Measurements from ENCODE around the gene CMTM8. TPM values are rescaled to one million over a fixed set of nuclear protein-coding genes. Genes with fewer than 3 reads are reported as not detected.
A peak's percentile ranks its signal among the peaks of the same experiment; 100 is the strongest.
"Not testable (repeated sequence)": the region's sequence is repeated elsewhere in the genome, so short reads cannot be mapped to it uniquely, and the experiment has no call there.

Gene CMTM8, protein sequence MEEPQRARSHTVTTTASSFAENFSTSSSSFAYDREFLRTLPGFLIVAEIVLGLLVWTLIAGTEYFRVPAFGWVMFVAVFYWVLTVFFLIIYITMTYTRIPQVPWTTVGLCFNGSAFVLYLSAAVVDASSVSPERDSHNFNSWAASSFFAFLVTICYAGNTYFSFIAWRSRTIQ
- total RNA-seq, result 1 to 10 TPM; 2.0 to 2.2 TPM
- polyA plus RNA-seq, result 1 to 10 TPM; 2.8 to 8.6 (median 3.8) TPM
- 0.81 to 3.6 (median 2.4) reads per million in 6 experiments for total RNA-seq

DNA sequence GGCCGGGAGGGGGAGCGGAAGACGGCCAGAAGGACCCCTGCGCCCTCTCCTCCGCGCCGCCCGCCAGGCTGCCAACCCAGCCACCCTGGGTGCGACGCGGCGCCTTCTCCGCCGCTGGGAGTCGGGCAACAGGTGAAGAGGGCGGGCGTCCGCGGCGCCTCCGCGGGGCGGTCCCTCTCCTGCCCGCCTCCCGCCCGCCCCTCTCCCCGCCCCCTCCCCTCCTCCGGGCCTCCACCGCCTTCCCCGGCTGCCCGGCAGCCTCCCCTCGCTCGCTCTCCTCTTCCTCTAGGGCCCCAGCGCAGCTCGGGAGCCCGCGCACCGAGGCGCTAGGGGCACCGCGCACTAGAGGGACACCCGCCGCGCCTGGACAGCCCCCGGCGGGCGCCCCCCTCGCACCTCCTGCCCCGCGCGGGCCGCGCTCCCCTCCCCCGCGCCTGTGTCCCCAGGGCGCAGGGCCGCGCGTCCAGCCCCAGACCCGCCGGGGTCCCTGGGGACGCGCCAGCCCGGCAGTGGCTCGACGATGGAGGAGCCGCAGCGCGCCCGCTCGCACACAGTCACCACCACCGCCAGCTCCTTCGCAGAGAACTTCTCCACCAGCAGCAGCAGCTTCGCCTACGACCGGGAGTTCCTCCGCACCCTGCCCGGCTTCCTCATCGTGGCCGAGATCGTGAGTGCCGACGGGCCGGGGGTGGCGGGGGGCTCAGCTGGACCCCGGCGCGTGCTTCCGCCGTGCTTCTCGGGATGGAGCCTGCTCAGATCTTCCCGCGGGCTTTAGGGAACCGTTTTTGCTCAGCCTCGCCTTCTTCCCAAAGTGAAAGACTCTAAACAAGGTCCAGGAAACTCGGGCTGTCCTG, at the start of gene CMTM8:
TSS of gene CMTM8 (plus strand) at position 228 of the 854 bp plus-strand sequence. CDS start at position 521, 293 bp downstream.
- H3K27me3 Mint-ChIP-seq, result no peaks in the 10 kb centered on the region
- H3K9me3 Mint-ChIP-seq, result no peaks in the 10 kb centered on the region
- peaks cover 0 to 6% (median 0%) of the 10 kb centered on the region in 3 donors for H3K36me3 Mint-ChIP-seq
- H3K4me1 Mint-ChIP-seq, result peaks cover 25 to 65% (median 29%) of the 10 kb centered on the region in 4 donors
- peak within 1 kb of the TSS; percentile 82 to 90 (median 86) for H3K4me3 Mint-ChIP-seq
- DNase-seq, result peak; percentile 40 to 77 (median 58)
- H3K27ac Mint-ChIP-seq, result peak within 1 kb of the TSS in 9 of 10 donors; percentile 47 to 88 (median 76)
- peak; percentile 79 to 81 for ATAC-seq
- POLR2A ChIA-PET, result interaction anchor here (0.5 to 2.2 kb wide), 5 partner anchors 47 to 886 kb away, joined by 3 to 10 read pairs (median 3); no protein-coding TSS in a partner anchor

DNA sequence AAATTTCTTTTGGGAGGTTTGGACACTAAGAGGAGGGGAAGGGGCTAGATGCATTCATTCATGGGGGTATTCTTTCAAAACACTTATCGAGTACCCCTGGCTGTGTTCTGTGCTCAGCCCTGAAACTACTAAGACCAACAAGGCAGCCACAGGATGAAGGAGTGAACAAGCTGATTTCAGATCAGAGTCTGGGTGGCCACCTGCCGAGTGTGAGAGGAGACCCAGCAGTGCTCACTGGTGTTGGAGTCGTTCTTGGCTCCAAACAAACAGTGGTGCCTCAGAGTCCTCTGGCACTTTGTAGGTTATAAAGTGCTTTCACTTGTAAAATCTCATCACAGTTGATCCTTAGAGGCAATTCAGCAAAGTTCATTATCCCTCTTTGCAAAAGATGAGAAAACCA, 48.8 kb upstream of the CMTM8 start:
- no peaks in the 10 kb centered on the region for H3K4me1 Mint-ChIP-seq
- ATAC-seq (no peak), DNase-seq (no peak)
- H3K4me3 Mint-ChIP-seq, result no peak overlapping the region
- no peaks in the 10 kb centered on the region for H3K36me3 Mint-ChIP-seq
- H3K27ac Mint-ChIP-seq, result no peak overlapping the region
- H3K27me3 Mint-ChIP-seq, result peaks cover 3 to 12% (median 5%) of the 10 kb centered on the region in 5 donors
- H3K9me3 Mint-ChIP-seq, result no peaks in the 10 kb centered on the region
- POLR2A ChIA-PET, result no interaction called here

DNA sequence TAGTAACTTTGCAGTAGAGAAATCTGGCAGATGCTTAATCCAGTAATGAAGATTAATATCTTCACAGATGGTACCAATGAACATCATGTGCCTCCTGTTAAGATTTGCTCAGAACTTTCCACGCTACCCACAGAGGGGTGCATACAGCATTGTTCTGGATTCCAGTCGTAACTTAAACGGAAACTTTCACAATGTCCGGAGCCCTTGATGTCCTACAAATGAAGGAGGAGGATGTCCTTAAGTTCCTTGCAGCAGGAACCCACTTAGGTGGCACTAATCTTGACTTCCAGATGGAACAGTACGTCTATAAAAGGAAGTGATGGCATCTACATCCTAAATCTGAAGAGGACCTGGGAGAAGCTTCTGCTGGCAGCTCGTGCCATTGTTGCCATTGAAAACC, 47.9 kb upstream of the CMTM8 start:
- not testable (repeated sequence) for H3K4me1 Mint-ChIP-seq, H3K27ac Mint-ChIP-seq, H3K4me3 Mint-ChIP-seq

DNA sequence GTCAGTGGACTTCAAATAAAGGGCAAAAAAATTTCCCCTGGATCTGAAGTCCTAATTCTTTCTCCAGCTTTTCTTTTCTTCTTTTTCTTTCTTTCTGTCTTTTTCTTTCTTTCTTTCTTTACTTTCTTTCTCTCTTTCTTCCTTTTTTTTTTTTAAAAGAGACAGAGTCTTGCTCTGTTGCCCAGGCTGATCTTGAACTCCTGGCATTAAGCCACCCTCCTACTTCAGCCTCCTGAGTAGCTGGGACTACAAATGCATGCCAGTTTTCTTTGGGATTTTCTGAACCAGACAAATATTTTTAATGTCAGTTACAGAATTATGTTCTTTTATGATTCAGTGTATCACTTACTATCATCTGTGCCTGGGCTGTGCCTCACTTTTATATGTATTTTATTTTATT, 45.4 kb upstream of the CMTM8 start:
- no peaks in the 10 kb centered on the region for H3K9me3 Mint-ChIP-seq
- peak overlapping the region in 2 of 10 donors; percentile 66 to 71 for H3K27ac Mint-ChIP-seq
- POLR2A ChIA-PET, result no interaction called here
- H3K4me3 Mint-ChIP-seq, result no peak overlapping the region
- H3K36me3 Mint-ChIP-seq, result no peaks in the 10 kb centered on the region
- H3K27me3 Mint-ChIP-seq, result peaks cover 1 to 19% (median 6%) of the 10 kb centered on the region in 5 donors
- ATAC-seq, result no peak
- no peaks in the 10 kb centered on the region for H3K4me1 Mint-ChIP-seq
- DNase-seq, result no peak

More for the DNA sequence above, 47.9 kb upstream of the CMTM8 start:
- ATAC-seq, H3K27me3 Mint-ChIP-seq, DNase-seq, H3K9me3 Mint-ChIP-seq, POLR2A ChIA-PET, H3K36me3 Mint-ChIP-seq: not testable (repeated sequence)

DNA sequence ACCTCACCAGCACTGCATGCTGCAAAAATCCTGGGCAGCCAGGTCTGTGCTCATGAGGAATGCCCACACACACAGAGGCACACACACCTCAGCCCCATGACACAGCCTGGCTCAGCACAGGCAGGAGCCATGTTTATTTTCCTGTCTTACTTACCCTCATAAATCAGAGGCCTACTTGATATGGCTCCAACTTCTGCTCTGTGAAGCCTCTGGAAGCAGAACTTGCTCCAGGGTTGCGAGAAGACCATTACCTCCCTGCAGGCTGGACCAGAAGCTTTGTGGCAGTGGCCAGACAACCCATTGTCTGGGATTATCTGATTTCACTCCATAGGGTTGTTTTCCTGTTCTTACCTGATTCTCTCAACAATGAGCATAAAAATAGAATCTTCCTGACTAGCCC, 43.8 kb upstream of the CMTM8 start:
- no peak for DNase-seq
- Mint-ChIP-seq H3K36me3 (no peaks in the 10 kb centered on the region), H3K9me3 (no peaks in the 10 kb centered on the region), H3K27me3 (peaks cover 3 to 20% (median 12%) of the 10 kb centered on the region in 5 donors), H3K27ac (no peak overlapping the region), H3K4me1 (no peaks in the 10 kb centered on the region), H3K4me3 (no peak overlapping the region)
- no peak for ATAC-seq
- POLR2A ChIA-PET, result no interaction called here

DNA sequence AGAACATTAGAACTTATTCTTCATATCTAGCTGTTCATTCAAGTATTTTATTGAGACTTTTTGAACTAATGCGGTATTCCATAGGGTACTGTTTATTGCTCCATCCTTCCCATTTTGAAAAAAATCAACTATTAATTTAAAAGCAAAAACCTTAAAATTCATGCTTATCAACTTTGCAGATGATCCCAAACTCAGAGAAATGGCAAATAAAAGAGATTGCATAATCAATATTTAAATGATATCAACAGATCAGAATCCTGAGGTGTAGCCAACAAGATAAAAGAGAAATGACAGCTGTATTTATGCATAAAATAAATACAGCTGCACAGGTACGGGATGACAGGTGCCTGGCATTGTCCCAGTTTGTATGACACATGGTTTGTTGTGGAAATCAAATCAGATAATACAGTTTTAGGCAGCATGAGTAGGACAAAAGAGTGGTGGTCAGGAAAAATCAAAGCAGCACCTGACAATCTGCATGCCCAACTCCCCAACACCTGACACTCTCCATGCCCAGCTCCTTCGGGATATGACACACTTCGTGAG, 42.4 kb upstream of the CMTM8 start:
- no peaks in the 10 kb centered on the region for H3K4me1 Mint-ChIP-seq
- H3K9me3 Mint-ChIP-seq, result no peaks in the 10 kb centered on the region
- no peak overlapping the region for H3K27ac Mint-ChIP-seq
- no peaks in the 10 kb centered on the region for H3K36me3 Mint-ChIP-seq
- no peak overlapping the region for H3K4me3 Mint-ChIP-seq
- peaks cover 3 to 20% (median 13%) of the 10 kb centered on the region in 5 donors for H3K27me3 Mint-ChIP-seq
- POLR2A ChIA-PET, result no interaction called here
- no peak for ATAC-seq
- DNase-seq, result no peak

DNA sequence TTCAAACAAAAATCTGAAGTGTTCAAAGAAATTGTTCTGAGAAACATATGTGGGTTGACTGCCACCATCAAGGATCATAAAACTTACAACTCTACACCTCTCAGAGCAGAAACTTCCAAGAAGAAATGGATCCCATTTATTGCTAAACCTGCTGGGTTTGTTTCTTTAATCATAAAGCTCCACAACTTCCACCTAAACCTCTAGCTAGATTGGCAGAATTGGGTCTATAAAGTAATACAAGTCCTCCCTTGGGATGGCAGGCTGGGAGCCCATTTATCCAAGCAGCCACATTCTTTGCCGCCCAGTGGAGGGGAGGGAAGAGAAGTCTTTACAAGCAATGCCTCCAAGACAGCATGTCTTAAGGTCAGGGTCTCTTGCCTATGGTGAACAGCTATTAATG, 40.5 kb upstream of the CMTM8 start:
- no peak overlapping the region for H3K4me3 Mint-ChIP-seq
- H3K27ac Mint-ChIP-seq, result no peak overlapping the region
- ATAC-seq, result no peak
- POLR2A ChIA-PET, result no interaction called here
- no peaks in the 10 kb centered on the region for H3K4me1 Mint-ChIP-seq
- DNase-seq, result no peak
- peaks cover 3 to 15% (median 10%) of the 10 kb centered on the region in 5 donors for H3K27me3 Mint-ChIP-seq
- no peaks in the 10 kb centered on the region for H3K36me3 Mint-ChIP-seq
- H3K9me3 Mint-ChIP-seq, result no peaks in the 10 kb centered on the region

DNA sequence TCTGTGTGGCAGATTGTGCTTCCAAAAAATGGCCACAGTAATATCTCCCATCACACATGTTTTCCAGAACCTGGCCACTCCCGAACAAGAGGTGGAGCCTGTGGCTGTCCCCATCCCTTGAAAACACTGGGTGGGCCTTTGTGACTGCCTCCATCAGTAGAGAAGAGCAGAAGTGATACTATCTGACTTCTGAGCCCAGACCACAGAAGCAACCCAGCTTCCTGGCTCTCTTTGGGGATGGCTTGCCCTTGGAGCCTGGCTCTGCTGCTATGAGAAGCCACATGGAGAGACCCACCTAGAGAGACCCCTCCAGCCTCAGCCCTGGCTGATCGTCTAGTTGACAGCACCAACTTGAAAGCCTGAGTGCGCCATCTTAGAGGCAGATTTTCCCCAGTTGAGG, 39.8 kb upstream of the CMTM8 start:
- ATAC-seq, result no peak
- Mint-ChIP-seq H3K27ac (no peak overlapping the region), H3K4me3 (no peak overlapping the region), H3K27me3 (peaks cover 3 to 15% (median 10%) of the 10 kb centered on the region in 5 donors), H3K4me1 (no peaks in the 10 kb centered on the region), H3K9me3 (no peaks in the 10 kb centered on the region), H3K36me3 (no peaks in the 10 kb centered on the region)
- no peak for DNase-seq
- POLR2A ChIA-PET, result no interaction called here

DNA sequence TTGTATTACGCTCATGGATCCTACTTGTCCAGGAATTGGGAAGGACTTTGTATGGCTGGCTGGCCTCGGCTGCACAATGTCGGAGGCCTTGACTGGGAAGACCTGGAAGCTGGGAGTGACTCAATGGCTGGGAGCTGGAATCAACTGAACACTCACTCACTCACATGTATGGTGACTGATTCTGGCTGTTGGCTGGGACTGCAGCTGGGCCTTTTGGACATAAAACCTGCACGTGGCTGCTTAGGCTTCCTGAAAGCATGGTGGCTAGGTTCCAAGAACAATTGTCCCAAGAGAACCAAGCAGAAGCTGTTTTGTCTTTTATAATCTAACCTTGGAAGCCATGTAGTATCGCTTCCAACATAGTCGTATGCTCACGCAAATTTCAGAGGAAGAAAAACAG, 38.0 kb upstream of the CMTM8 start:
- no peak overlapping the region for H3K4me3 Mint-ChIP-seq

DNA sequence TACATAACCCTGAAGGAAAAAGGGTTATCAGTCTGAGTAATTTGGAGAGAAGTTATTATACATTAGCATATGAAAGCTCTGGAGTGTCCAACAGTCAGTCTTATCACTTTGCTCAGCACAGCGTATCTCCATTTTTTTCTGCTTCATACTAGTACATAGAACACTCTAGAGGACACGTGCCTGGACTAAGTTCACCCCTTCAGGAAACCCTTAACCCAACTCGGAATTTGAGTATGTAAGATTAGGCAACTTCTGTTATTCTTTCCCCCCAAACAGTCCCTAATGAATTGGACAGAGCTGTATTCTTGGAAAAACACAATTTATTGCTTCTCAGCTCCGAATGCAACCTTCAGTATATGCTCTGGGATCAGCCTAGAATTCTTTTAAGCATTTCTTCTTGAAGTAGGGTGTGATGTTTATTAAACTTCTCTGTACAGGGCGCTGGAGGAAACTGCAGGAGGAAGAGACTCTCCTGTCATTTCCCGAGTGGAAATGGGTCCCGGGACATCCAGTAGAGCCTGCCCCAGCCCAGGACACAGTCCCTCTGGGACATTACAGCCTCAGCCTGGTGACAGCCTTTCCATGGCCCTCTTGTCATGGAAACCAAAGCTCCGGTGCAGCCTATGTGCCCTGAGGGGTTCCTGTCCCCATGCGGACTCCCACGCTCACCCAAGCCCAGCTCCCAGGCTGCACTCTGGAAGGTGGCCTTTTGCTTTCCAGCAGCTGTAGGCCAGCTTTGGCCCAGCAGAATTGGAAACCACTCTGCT, 37.3 kb upstream of the CMTM8 start:
- peaks cover 0 to 18% (median 8%) of the 10 kb centered on the region in 5 donors for H3K27me3 Mint-ChIP-seq
- no peak for ATAC-seq
- no peak for DNase-seq
- H3K4me3 Mint-ChIP-seq, result no peak overlapping the region
- H3K9me3 Mint-ChIP-seq, result no peaks in the 10 kb centered on the region
- H3K4me1 Mint-ChIP-seq, result no peaks in the 10 kb centered on the region
- H3K36me3 Mint-ChIP-seq, result no peaks in the 10 kb centered on the region
- POLR2A ChIA-PET, result no interaction called here
- no peak overlapping the region for H3K27ac Mint-ChIP-seq

More for the DNA sequence above, 38.0 kb upstream of the CMTM8 start:
- no peak overlapping the region for H3K27ac Mint-ChIP-seq
- no peaks in the 10 kb centered on the region for H3K4me1 Mint-ChIP-seq
- POLR2A ChIA-PET, result no interaction called here
- ATAC-seq (no peak), DNase-seq (no peak)
- no peaks in the 10 kb centered on the region for H3K9me3 Mint-ChIP-seq
- no peaks in the 10 kb centered on the region for H3K36me3 Mint-ChIP-seq
- H3K27me3 Mint-ChIP-seq, result peaks cover 3 to 15% (median 10%) of the 10 kb centered on the region in 5 donors

DNA sequence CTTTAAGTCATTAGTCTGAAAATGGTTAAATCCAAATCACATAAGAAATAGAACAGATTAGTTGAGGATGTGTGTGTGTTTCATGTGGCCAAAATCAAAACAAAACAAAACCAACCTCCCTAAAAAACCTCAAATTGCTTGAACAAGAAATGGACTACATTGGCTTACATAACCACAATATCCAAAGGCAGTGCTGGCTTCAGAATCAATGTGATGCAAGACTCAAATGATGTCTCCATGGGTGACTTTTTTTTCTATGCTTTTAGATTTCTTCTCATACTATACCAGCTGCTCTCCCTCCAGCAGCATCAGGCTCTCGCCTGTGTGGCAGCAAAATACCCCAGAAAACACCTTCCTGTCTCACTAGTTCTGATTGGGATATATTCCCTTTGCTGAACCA, 36.0 kb upstream of the CMTM8 start:
- Mint-ChIP-seq H3K36me3 (no peaks in the 10 kb centered on the region), H3K27me3 (peaks cover 0 to 18% (median 7%) of the 10 kb centered on the region in 5 donors), H3K4me3 (no peak overlapping the region), H3K27ac (no peak overlapping the region), H3K9me3 (no peaks in the 10 kb centered on the region), H3K4me1 (no peaks in the 10 kb centered on the region)
- ATAC-seq, result no peak
- POLR2A ChIA-PET, result no interaction called here
- DNase-seq, result no peak

DNA sequence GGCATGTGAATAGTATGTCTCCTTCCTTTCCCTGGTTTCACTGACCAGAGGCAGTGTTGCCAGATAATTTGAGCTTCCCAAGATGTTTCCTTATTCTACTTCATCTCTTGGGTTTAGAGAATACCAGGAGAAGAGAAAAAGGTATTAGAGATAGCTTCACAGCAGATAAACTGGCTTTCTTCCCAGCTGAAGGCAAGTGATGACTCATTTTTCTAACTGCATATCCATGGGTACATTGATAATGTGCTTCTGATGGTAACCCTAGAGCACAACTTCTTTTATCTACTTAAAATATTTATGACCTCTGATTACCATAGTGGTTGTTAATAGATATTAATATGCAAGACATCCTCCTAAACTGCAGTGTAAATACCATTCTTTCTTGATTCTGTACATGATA, 34.6 kb upstream of the CMTM8 start:
- Mint-ChIP-seq H3K27ac (no peak overlapping the region), H3K36me3 (no peaks in the 10 kb centered on the region), H3K9me3 (no peaks in the 10 kb centered on the region), H3K4me3 (no peak overlapping the region), H3K27me3 (peaks cover 0 to 12% (median 4%) of the 10 kb centered on the region in 5 donors), H3K4me1 (no peaks in the 10 kb centered on the region)
- DNase-seq, result no peak
- no peak for ATAC-seq
- POLR2A ChIA-PET, result no interaction called here
